MCF 10A (cell line): ENCODE data around the gene SCN1B. TPM values are rescaled to one million over a fixed set of nuclear protein-coding genes. Genes with fewer than 3 reads are reported as not detected.

Experiments used
- BruUV-seq: library from RNA; stranded (reverse); fragments of 400-500 nt; replicated peaks from 2 replicates; lab custom pipeline; 2021; lab: Mats Ljungman, UMichigan
- CTCF ChIA-PET: fragments of 300-600 bp; sonication (Branson Sonifier 250); formaldehyde crosslinking; extraction: SDS; loops from one replicate; lab custom pipeline; 2021; ENCODE audit warnings: antibody characterized with exemption, inconsistent platforms; lab: Yijun Ruan, JAX
- POLR2A ChIA-PET: fragments of 300-600, 350-650 bp; sonication (Branson Sonifier 250); formaldehyde crosslinking; extraction: SDS; loops from one replicate; lab custom pipeline; 2020; ENCODE audit warnings: antibody characterized with exemption, inconsistent platforms; lab: Yijun Ruan, JAX
- DNase-seq: peaks from one replicate; pipeline ENCODE4 v3.0.0-alpha.2; 2018; ENCODE audit not compliant: unreplicated experiment
- H3K27ac Mint-ChIP-seq: one replicate; pipeline ENCODE4 v1.8.0; 2022; ENCODE audit warnings: mild to moderate bottlenecking, low read depth, mixed read lengths; ENCODE audit not compliant: unreplicated experiment
- H3K27me3 Mint-ChIP-seq: one replicate; pipeline ENCODE4 v1.8.0; 2022; ENCODE audit warnings: mixed read lengths; ENCODE audit not compliant: insufficient read depth, unreplicated experiment
- H3K36me3 Mint-ChIP-seq: one replicate; pipeline ENCODE4 v1.8.0; 2022; ENCODE audit warnings: mild to moderate bottlenecking, moderate library complexity, mixed read lengths; ENCODE audit not compliant: insufficient read depth, unreplicated experiment
- H3K4me1 Mint-ChIP-seq: one replicate; pipeline ENCODE4 v1.8.0; 2022; ENCODE audit warnings: mixed read lengths; ENCODE audit not compliant: insufficient read depth, unreplicated experiment
- H3K4me3 Mint-ChIP-seq: one replicate; pipeline ENCODE4 v1.8.0; 2022; ENCODE audit warnings: mild to moderate bottlenecking, moderate library complexity, mixed read lengths; ENCODE audit not compliant: unreplicated experiment
- H3K9me3 Mint-ChIP-seq: one replicate; pipeline ENCODE4 v1.8.0; 2022; ENCODE audit warnings: mixed read lengths; ENCODE audit not compliant: unreplicated experiment
- CTCF ChIP-seq: fragments of 200-600 bp; IDR thresholded peaks from one replicate; pipeline ENCODE4 v1.8.0; 2022; ENCODE audit warnings: antibody characterized with exemption, mild to moderate bottlenecking; ENCODE audit not compliant: unreplicated experiment
- intact Hi-C: fragments of 100-400 bp; cut with micrococcal nuclease; formaldehyde crosslinking; loops from 2 replicates; pipeline ENCODE4 v1.14.1; 2022
- total RNA-seq: library from RNA; stranded (reverse); gene quantifications from 2 replicates; pipeline ENCODE4 v1.2.3, GENCODE V29; 2022

The SCN1B gene
- total RNA-seq, 1 experiment from 2014 or later, result 0.19 TPM

GRCh38 chr19:34985249-34986022 is 44.8 kb upstream of the SCN1B start:
- ChIA-PET POLR2A (interaction anchor here (0.7 to 1.1 kb wide), 2 partner anchors 16 to 28 kb away, joined by 3 read pairs; no protein-coding TSS in a partner anchor), CTCF (interaction anchor here (1.2 to 2.6 kb wide), 3 partner anchors 11 to 59 kb away, joined by 3 to 10 read pairs (median 8); no protein-coding TSS in a partner anchor)
- Mint-ChIP-seq H3K36me3 (no peaks in the 10 kb centered on the region), H3K4me3 (no peak overlapping the region), H3K4me1 (no peaks in the 10 kb centered on the region), H3K27me3 (peaks cover 9% of the 10 kb centered on the region), H3K9me3 (peaks cover 7% of the 10 kb centered on the region), H3K27ac (no peak overlapping the region)
- BruUV-seq, result no TSS peak
- no peak for TF ChIP-seq CTCF
- intact Hi-C loops, result no loop called here
- DNase-seq, result no peak

DNA sequence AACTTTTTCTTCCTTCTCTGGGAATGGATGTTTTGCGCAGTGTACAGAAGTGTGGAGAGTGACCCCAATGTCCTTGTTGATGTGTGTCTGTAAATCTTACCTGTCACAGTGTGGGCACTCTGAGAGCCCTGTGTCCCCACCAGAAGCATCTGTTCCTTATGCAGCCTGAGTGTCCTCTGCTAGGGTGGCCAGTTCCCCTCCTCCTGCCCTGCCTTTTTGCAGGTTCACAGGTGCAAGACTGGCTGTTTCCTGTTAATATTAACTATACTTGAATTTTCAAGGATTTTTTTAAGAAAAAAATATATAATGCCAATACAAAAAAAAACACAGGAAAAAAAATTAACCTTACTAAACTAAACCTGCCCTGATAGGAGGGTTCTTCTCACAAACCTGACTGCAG is 42.2 kb upstream of the SCN1B start:
- DNase-seq, result no peak
- no peaks in the 10 kb centered on the region for H3K36me3 Mint-ChIP-seq
- no peak overlapping the region for H3K4me3 Mint-ChIP-seq
- CTCF ChIA-PET, result interaction anchor here (0.6 to 1.6 kb wide), 7 partner anchors 14 to 561 kb away, joined by 3 to 7 read pairs (median 4); no protein-coding TSS in a partner anchor
- H3K4me1 Mint-ChIP-seq, result no peaks in the 10 kb centered on the region
- peaks cover 13% of the 10 kb centered on the region for H3K27me3 Mint-ChIP-seq
- no peak for TF ChIP-seq CTCF
- intact Hi-C loops, result no loop called here
- BruUV-seq, result no TSS peak
- H3K27ac Mint-ChIP-seq, result no peak overlapping the region
- peaks cover 7% of the 10 kb centered on the region for H3K9me3 Mint-ChIP-seq
- POLR2A ChIA-PET, result no interaction called here

DNA sequence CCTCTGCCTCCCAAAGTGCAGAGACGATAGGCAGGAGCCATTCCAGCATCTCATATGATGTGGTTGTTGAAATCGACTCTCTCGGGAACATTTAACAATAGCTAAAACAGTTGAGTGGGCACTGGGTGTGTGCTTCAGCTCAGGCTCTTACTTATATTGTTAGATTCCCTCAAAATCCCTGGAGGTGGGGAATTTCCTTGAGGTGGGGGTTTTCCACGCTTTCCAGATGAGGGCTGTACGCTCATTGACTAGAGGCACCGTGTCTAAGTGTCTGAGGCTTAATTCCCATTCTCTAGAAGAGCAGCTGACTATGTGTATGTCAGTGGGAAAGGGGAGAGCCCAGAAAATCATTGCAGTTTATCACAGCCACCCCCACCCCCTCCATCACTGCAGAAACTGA is 41.0 kb upstream of the SCN1B start:
- Mint-ChIP-seq H3K27ac (no peak overlapping the region), H3K27me3 (peaks cover 13% of the 10 kb centered on the region), H3K36me3 (no peaks in the 10 kb centered on the region), H3K4me1 (no peaks in the 10 kb centered on the region), H3K9me3 (peaks cover 2% of the 10 kb centered on the region), H3K4me3 (no peak overlapping the region)
- no TSS peak for BruUV-seq
- intact Hi-C loops, result no loop called here
- no peak for DNase-seq
- no peak for TF ChIP-seq CTCF
- ChIA-PET CTCF (interaction anchor here (0.6 to 1.6 kb wide), 3 partner anchors 15 to 57 kb away, joined by 3 to 7 read pairs (median 4); no protein-coding TSS in a partner anchor), POLR2A (interaction anchor here (0.7 kb wide), 1 partner anchor 38 kb away, joined by 3 read pairs; no protein-coding TSS in a partner anchor)

- POLR2A ChIA-PET, result interaction anchor here (0.7 kb wide), 1 partner anchor 64 kb away, joined by 3 read pairs; the partner anchor contains the start of gene ZNF30
- Mint-ChIP-seq H3K27ac (no peak overlapping the region), H3K36me3 (no peaks in the 10 kb centered on the region), H3K9me3 (no peaks in the 10 kb centered on the region), H3K4me3 (no peak overlapping the region), H3K4me1 (no peaks in the 10 kb centered on the region), H3K27me3 (peaks cover 13% of the 10 kb centered on the region)
- no TSS peak for BruUV-seq
- no peak for TF ChIP-seq CTCF
- CTCF ChIA-PET, result interaction anchor here (0.6 kb wide), 1 partner anchor 17 kb away, joined by 3 read pairs; no protein-coding TSS in a partner anchor
- intact Hi-C loops, result no loop called here
- no peak for DNase-seq
Observed at GRCh38 chr19:34990578-34991192, 39.6 kb upstream of the SCN1B start.
